WTC11 (cell line): Measurements from ENCODE around the gene SLC8A2. TPM values are rescaled to one million over a fixed set of nuclear protein-coding genes. Genes with fewer than 3 reads are reported as not detected.

Source experiments
- ATAC-seq: fragments of 200-7000 bp; cut with Tn5 transposase; 2 replicates; pipeline ENCODE4 v1.10.0; 2021; ENCODE audit warnings: mild to moderate bottlenecking, moderate library complexity
- CTCF ChIA-PET: fragments of 300-600 bp; sonication (Branson Sonifier 250); formaldehyde crosslinking; loops from one replicate; lab custom pipeline; 2021; ENCODE audit warnings: antibody characterized with exemption; lab: Charles Lee
- POLR2A ChIA-PET: fragments of 350-600 bp; sonication (Branson Sonifier 250); formaldehyde crosslinking; loops from one replicate; lab custom pipeline; 2021; ENCODE audit warnings: antibody characterized with exemption; lab: Charles Lee
- DNase-seq: peaks from one replicate; pipeline ENCODE4 v3.0.0; 2021; ENCODE audit warnings: low spot score
- H3K27ac Mint-ChIP-seq: 2 replicates; pipeline ENCODE4 v1.8.0; 2021; ENCODE audit warnings: mixed read lengths
- H3K27me3 Mint-ChIP-seq: 2 replicates; pipeline ENCODE4 v1.8.0; 2021; ENCODE audit warnings: low read depth, mild to moderate bottlenecking, moderate library complexity, mixed read lengths
- H3K36me3 Mint-ChIP-seq: 2 replicates; pipeline ENCODE4 v1.8.0; 2021; ENCODE audit warnings: mixed read lengths
- H3K4me1 Mint-ChIP-seq: 2 replicates; pipeline ENCODE4 v1.8.0; 2022; ENCODE audit warnings: mixed read lengths
- H3K4me3 Mint-ChIP-seq: 2 replicates; pipeline ENCODE4 v1.8.0; 2021; ENCODE audit warnings: mild to moderate bottlenecking, moderate library complexity, mixed read lengths
- H3K9me3 Mint-ChIP-seq: 2 replicates; pipeline ENCODE4 v1.8.0; 2021; ENCODE audit warnings: mixed read lengths
- ARID4B ChIP-seq: sonication (generic); formaldehyde crosslinking; IDR thresholded peaks from 2 replicates; pipeline ENCODE4 v1.8.0; 2023; ENCODE audit warnings: missing genetic modification reagents, mild to moderate bottlenecking, borderline replicate concordance
- ATF3 ChIP-seq: sonication (generic); formaldehyde crosslinking; conservative IDR thresholded peaks from 2 replicates; pipeline ENCODE4 v1.8.1; 2022; ENCODE audit warnings: mild to moderate bottlenecking, missing genetic modification reagents
- CREM ChIP-seq: sonication (generic); formaldehyde crosslinking; IDR thresholded peaks from 2 replicates; pipeline ENCODE4 v1.8.1; 2022; ENCODE audit warnings: mild to moderate bottlenecking, missing genetic modification reagents, moderate library complexity
- E2F5 ChIP-seq: sonication (generic); formaldehyde crosslinking; IDR thresholded peaks from 2 replicates; pipeline ENCODE4 v1.8.1; 2022; ENCODE audit warnings: mild to moderate bottlenecking, moderate library complexity, missing genetic modification reagents
- ELF4 ChIP-seq: sonication (generic); formaldehyde crosslinking; IDR thresholded peaks from 2 replicates; pipeline ENCODE4 v1.8.1; 2022; ENCODE audit warnings: low read depth, mild to moderate bottlenecking, moderate library complexity, missing genetic modification reagents
- ESRRA ChIP-seq: sonication (generic); formaldehyde crosslinking; IDR thresholded peaks from 2 replicates; pipeline ENCODE4 v1.8.1; 2022; ENCODE audit warnings: mild to moderate bottlenecking, missing genetic modification reagents, borderline replicate concordance
- GABPB1 ChIP-seq: sonication (generic); formaldehyde crosslinking; IDR thresholded peaks from 2 replicates; pipeline ENCODE4 v1.8.1; 2023; ENCODE audit warnings: mild to moderate bottlenecking, missing genetic modification reagents
- MAX ChIP-seq: sonication (generic); formaldehyde crosslinking; IDR thresholded peaks from 2 replicates; pipeline ENCODE4 v1.8.0; 2022; ENCODE audit warnings: mild to moderate bottlenecking, missing genetic modification reagents
- MXD4 ChIP-seq: fragments of 250-450 bp; sonication (Bioruptor Pico); IDR thresholded peaks from 2 replicates; pipeline ENCODE4 v1.8.0; 2021; ENCODE audit warnings: mild to moderate bottlenecking, moderate library complexity, borderline replicate concordance
- NR2C2 ChIP-seq: sonication (generic); formaldehyde crosslinking; IDR thresholded peaks from 2 replicates; pipeline ENCODE4 v1.8.0; 2022; ENCODE audit warnings: mild to moderate bottlenecking, missing genetic modification reagents
- PRDM15 ChIP-seq: sonication (generic); formaldehyde crosslinking; IDR thresholded peaks from 2 replicates; pipeline ENCODE4 v1.8.0; 2022; ENCODE audit warnings: missing genetic modification reagents
- SMAD3 ChIP-seq: sonication (generic); formaldehyde crosslinking; IDR thresholded peaks from 2 replicates; pipeline ENCODE4 v1.8.0; 2022; ENCODE audit warnings: missing genetic modification reagents, mild to moderate bottlenecking, borderline replicate concordance
- SMAD4 ChIP-seq: sonication (generic); formaldehyde crosslinking; IDR thresholded peaks from 2 replicates; pipeline ENCODE4 v1.8.0; 2022; ENCODE audit warnings: mild to moderate bottlenecking, missing genetic modification reagents
- TCF7 ChIP-seq: sonication (generic); formaldehyde crosslinking; IDR thresholded peaks from 2 replicates; pipeline ENCODE4 v1.8.0; 2022; ENCODE audit warnings: mild to moderate bottlenecking, low read depth, missing genetic modification reagents, moderate library complexity
- TEAD1 ChIP-seq: sonication (generic); formaldehyde crosslinking; IDR thresholded peaks from 2 replicates; pipeline ENCODE4 v1.8.0; 2022; ENCODE audit warnings: mild to moderate bottlenecking, missing genetic modification reagents
- TEAD4 ChIP-seq: sonication (generic); formaldehyde crosslinking; IDR thresholded peaks from 2 replicates; pipeline ENCODE4 v1.8.0; 2022; ENCODE audit warnings: mild to moderate bottlenecking, missing genetic modification reagents
- ZNF425 ChIP-seq: fragments of 250-450 bp; sonication (Bioruptor Pico); conservative IDR thresholded peaks from 2 replicates; pipeline ENCODE4 v1.9.0; 2021; ENCODE audit warnings: mild to moderate bottlenecking
- ZNF512 ChIP-seq: sonication (generic); formaldehyde crosslinking; IDR thresholded peaks from 2 replicates; pipeline ENCODE4 v1.8.1; 2022; ENCODE audit warnings: missing genetic modification reagents, borderline replicate concordance
- total RNA-seq: library from RNA; stranded (reverse); gene quantifications from 3 replicates; pipeline ENCODE4 v1.2.3, GENCODE V29; 2021
- TF ChIP-seq, protein P1 (sequence below): sonication (generic); formaldehyde crosslinking; IDR thresholded peaks from 2 replicates; pipeline ENCODE4 v1.8.0; 2022; ENCODE audit warnings: mild to moderate bottlenecking, missing genetic modification reagents
- TF ChIP-seq, protein P2 (sequence below): fragments of 250-450 bp; sonication (Bioruptor Pico); IDR thresholded peaks from 2 replicates; pipeline ENCODE4 v1.9.0; 2021; ENCODE audit warnings: moderate library complexity, mild to moderate bottlenecking, inconsistent platforms, borderline replicate concordance

SLC8A2 gene
- total RNA-seq, 1 experiment from 2014 or later = 6.5 TPM

- ATAC-seq (no peak), DNase-seq (no peak)
- no peak overlapping the region for H3K27ac Mint-ChIP-seq
- no peaks in the 10 kb centered on the region for H3K9me3 Mint-ChIP-seq
- ChIA-PET CTCF (no interaction called here), POLR2A (no interaction called here)
- H3K36me3 Mint-ChIP-seq = 0 out of 2 replicates have a peak, but pooled peaks cover 3% of the 10 kb centered on the region
- TF ChIP-seq, protein P1, sequence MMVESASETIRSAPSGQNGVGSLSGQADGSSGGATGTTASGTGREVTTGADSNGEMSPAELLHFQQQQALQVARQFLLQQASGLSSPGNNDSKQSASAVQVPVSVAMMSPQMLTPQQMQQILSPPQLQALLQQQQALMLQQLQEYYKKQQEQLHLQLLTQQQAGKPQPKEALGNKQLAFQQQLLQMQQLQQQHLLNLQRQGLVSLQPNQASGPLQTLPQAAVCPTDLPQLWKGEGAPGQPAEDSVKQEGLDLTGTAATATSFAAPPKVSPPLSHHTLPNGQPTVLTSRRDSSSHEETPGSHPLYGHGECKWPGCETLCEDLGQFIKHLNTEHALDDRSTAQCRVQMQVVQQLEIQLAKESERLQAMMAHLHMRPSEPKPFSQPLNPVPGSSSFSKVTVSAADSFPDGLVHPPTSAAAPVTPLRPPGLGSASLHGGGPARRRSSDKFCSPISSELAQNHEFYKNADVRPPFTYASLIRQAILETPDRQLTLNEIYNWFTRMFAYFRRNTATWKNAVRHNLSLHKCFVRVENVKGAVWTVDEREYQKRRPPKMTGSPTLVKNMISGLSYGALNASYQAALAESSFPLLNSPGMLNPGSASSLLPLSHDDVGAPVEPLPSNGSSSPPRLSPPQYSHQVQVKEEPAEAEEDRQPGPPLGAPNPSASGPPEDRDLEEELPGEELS (CRISPR knock-in tag) = no peak
- no peak for TF ChIP-seq ZNF512 (CRISPR knock-in tag)
- TF ChIP-seq ZNF425 = no peak
- TF ChIP-seq TEAD1 = no peak
- no peak for TF ChIP-seq PRDM15 (CRISPR knock-in tag)
- TF ChIP-seq ARID4B (CRISPR knock-in tag) = no peak
- no peak for TF ChIP-seq MXD4 (CRISPR knock-in tag)
- TF ChIP-seq E2F5 (CRISPR knock-in tag) = no peak
- no peak for TF ChIP-seq ATF3 (CRISPR knock-in tag)
- TF ChIP-seq, protein P2, sequence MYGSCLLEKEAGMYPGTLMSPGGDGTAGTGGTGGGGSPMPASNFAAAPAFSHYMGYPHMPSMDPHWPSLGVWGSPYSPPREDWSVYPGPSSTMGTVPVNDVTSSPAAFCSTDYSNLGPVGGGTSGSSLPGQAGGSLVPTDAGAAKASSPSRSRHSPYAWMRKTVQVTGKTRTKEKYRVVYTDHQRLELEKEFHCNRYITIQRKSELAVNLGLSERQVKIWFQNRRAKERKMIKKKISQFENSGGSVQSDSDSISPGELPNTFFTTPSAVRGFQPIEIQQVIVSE = no peak
- no peak for TF ChIP-seq MAX (CRISPR knock-in tag)
- TF ChIP-seq CREM (CRISPR knock-in tag) = no peak
- TF ChIP-seq GABPB1 (CRISPR knock-in tag) = no peak
- TF ChIP-seq SMAD4 (CRISPR knock-in tag) = no peak
- no peak for TF ChIP-seq NR2C2 (CRISPR knock-in tag)
- no peak for TF ChIP-seq SMAD3 (CRISPR knock-in tag)
- no peak for TF ChIP-seq TCF7
- no peak for TF ChIP-seq TEAD4 (CRISPR knock-in tag)
- no peak for TF ChIP-seq ESRRA (CRISPR knock-in tag)
- TF ChIP-seq ELF4 (CRISPR knock-in tag) = no peak
- no peak overlapping the region for H3K4me3 Mint-ChIP-seq
- peaks cover 16% of the 10 kb centered on the region for H3K4me1 Mint-ChIP-seq
- no peaks in the 10 kb centered on the region for H3K27me3 Mint-ChIP-seq
Observed at GRCh38 chr19:47497821-47498520, 26.3 kb upstream of the SLC8A2 start.
